Germinal center (tissue), 1 donor: ENCODE measurements around the gene MANSC1.
"Not testable (repeated sequence)": the region's sequence is repeated elsewhere in the genome, so short reads cannot be mapped to it uniquely, and the experiment has no call there.

Experiments
- DNase-seq: peaks from one replicate; pipeline ENCODE4 v3.0.0; 2012; ENCODE audit warnings: mixed read lengths, low spot score

Gene MANSC1

GRCh38 chr12:12323591-12323990 lies 26.5 kb downstream of the MANSC1 start:
- DNase-seq = no peak

- DNase-seq = no peak
Measured at GRCh38 chr12:12323118-12323517, 26.9 kb downstream of the MANSC1 start.

- no peak for DNase-seq
Measured at GRCh38 chr12:12319451-12320183, 30.4 kb downstream of the MANSC1 start.

GRCh38 chr12:12315838-12316237 lies 34.2 kb downstream of the MANSC1 start:
- no peak for DNase-seq

- not testable (repeated sequence) for DNase-seq
Measured at GRCh38 chr12:12310695-12311094, 39.3 kb downstream of the MANSC1 start.

- DNase-seq = no peak
Measured at GRCh38 chr12:12305568-12306300, 44.3 kb downstream of the MANSC1 start.

GRCh38 chr12:12302976-12303375 lies 47.1 kb downstream of the MANSC1 start:
- DNase-seq = no peak

- DNase-seq = no peak
Measured at GRCh38 chr12:12301122-12301521, 48.9 kb downstream of the MANSC1 start.

- DNase-seq = no peak
Measured at GRCh38 chr12:12297201-12297830, 52.7 kb downstream of the MANSC1 start.

- DNase-seq = no peak
Measured at GRCh38 chr12:12294215-12295005, 55.6 kb downstream of the MANSC1 start.

- DNase-seq = no peak
Measured at GRCh38 chr12:12290206-12290605, 59.8 kb downstream of the MANSC1 start.

GRCh38 chr12:12286441-12286840 lies 63.6 kb downstream of the MANSC1 start:
- no peak for DNase-seq

GRCh38 chr12:12282761-12283425 lies 67.1 kb downstream of the MANSC1 start:
- no peak for DNase-seq

- DNase-seq = no peak
Measured at GRCh38 chr12:12282202-12282601, 67.8 kb downstream of the MANSC1 start.

GRCh38 chr12:12281134-12281533 lies 68.9 kb downstream of the MANSC1 start:
- DNase-seq = no peak

- DNase-seq = no peak
Measured at GRCh38 chr12:12278899-12279298, 71.1 kb downstream of the MANSC1 start.
